Measurements from ENCODE around the gene BRWD1. TPM values are rescaled to one million over a fixed set of nuclear protein-coding genes. Genes with fewer than 3 reads are reported as not detected.

The BRWD1 gene
- total RNA-seq, 1 experiment from 2014 or later, result 53.3 TPM

DNA sequence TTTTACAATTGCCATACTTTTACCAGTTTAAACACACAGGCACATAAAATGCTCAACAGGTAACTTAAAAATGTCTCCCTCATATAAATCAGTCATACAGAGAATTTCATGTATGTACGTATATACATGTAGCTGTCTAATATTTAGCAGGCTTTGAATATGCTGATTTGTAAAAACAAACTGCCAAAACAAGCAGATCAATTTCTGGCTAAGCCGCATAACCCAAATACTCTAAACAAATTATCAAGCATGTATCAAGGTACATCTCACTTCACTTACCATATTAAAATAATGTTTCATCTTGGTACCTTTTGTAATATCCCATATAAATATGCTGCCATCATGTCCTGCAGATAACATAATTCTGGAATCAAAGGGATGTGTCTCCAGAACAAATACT lies 43.8 kb downstream of the BRWD1 start:
- Mint-ChIP-seq H3K27ac (no peak overlapping the region), H3K36me3 (peaks cover 56% of the 10 kb centered on the region), H3K27me3 (ENCODE audit: low read depth) (no peaks in the 10 kb centered on the region), H3K9me3 (no peaks in the 10 kb centered on the region), H3K4me1 (no peaks in the 10 kb centered on the region), H3K4me3 (no peak overlapping the region)
- no peak for ATAC-seq
- no peak for DNase-seq (ENCODE audit: low spot score)
- no peak for TF ChIP-seq SMAD3 (CRISPR knock-in tag; IDR thresholded peaks at IDR 0.05; ENCODE audit: borderline replicate concordance)
- no peak for TF ChIP-seq NFE2L1 (CRISPR knock-in tag; IDR thresholded peaks at IDR 0.05)
- no peak for TF ChIP-seq NR3C1 (CRISPR knock-in tag; conservative IDR thresholded peaks at IDR 0.05; ENCODE audit: low read depth)
- TF ChIP-seq TCF7 (CRISPR knock-in tag; IDR thresholded peaks at IDR 0.05; ENCODE audit: low read depth), result no peak
- no peak for TF ChIP-seq CBFB (CRISPR knock-in tag; IDR thresholded peaks at IDR 0.05; ENCODE audit: low read depth)
- no peak for TF ChIP-seq JUN (CRISPR knock-in tag; IDR thresholded peaks at IDR 0.05)
- TF ChIP-seq, protein P1, sequence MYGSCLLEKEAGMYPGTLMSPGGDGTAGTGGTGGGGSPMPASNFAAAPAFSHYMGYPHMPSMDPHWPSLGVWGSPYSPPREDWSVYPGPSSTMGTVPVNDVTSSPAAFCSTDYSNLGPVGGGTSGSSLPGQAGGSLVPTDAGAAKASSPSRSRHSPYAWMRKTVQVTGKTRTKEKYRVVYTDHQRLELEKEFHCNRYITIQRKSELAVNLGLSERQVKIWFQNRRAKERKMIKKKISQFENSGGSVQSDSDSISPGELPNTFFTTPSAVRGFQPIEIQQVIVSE (CRISPR knock-in tag; IDR thresholded peaks at IDR 0.05; ENCODE audit: borderline replicate concordance), result no peak
- TF ChIP-seq, protein P2, sequence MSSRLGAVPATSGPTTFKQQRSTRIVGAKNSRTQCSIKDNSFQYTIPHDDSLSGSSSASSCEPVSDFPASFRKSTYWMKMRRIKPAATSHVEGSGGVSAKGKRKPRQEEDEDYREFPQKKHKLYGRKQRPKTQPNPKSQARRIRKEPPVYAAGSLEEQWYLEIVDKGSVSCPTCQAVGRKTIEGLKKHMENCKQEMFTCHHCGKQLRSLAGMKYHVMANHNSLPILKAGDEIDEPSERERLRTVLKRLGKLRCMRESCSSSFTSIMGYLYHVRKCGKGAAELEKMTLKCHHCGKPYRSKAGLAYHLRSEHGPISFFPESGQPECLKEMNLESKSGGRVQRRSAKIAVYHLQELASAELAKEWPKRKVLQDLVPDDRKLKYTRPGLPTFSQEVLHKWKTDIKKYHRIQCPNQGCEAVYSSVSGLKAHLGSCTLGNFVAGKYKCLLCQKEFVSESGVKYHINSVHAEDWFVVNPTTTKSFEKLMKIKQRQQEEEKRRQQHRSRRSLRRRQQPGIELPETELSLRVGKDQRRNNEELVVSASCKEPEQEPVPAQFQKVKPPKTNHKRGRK (CRISPR knock-in tag; IDR thresholded peaks at IDR 0.05; ENCODE audit: borderline replicate concordance), result no peak
- TF ChIP-seq NR1H2 (CRISPR knock-in tag; IDR thresholded peaks at IDR 0.05), result no peak
- TF ChIP-seq MYBL2 (CRISPR knock-in tag; IDR thresholded peaks at IDR 0.05), result no peak
- TF ChIP-seq NR2C2 (CRISPR knock-in tag; IDR thresholded peaks at IDR 0.05), result no peak
- TF ChIP-seq FOXJ3 (CRISPR knock-in tag; IDR thresholded peaks at IDR 0.05; ENCODE audit: borderline replicate concordance), result no peak
- TF ChIP-seq ZNF263 (CRISPR knock-in tag; IDR thresholded peaks at IDR 0.05; ENCODE audit: low read depth), result no peak
- TF ChIP-seq ZNF423 (CRISPR knock-in tag; IDR thresholded peaks at IDR 0.05), result no peak
- no peak for TF ChIP-seq ETV6 (CRISPR knock-in tag; IDR thresholded peaks at IDR 0.05)
- POLR2A ChIA-PET, result no interaction called here
- CTCF ChIA-PET, result no interaction called here

GRCh38 chr21:39265603-39266002 lies 47.8 kb downstream of the BRWD1 start:
- CTCF ChIA-PET, result interaction anchor here (1.4 kb wide), 1 partner anchor 176 kb away, joined by 3 read pairs; no protein-coding TSS in a partner anchor
- TF ChIP-seq JUN (CRISPR knock-in tag; IDR thresholded peaks at IDR 0.05), result no peak
- TF ChIP-seq EMX1 (CRISPR knock-in tag; IDR thresholded peaks at IDR 0.05), result no peak
- no peak for TF ChIP-seq ESRRA (CRISPR knock-in tag; IDR thresholded peaks at IDR 0.05; ENCODE audit: borderline replicate concordance)
- TF ChIP-seq, protein P3, sequence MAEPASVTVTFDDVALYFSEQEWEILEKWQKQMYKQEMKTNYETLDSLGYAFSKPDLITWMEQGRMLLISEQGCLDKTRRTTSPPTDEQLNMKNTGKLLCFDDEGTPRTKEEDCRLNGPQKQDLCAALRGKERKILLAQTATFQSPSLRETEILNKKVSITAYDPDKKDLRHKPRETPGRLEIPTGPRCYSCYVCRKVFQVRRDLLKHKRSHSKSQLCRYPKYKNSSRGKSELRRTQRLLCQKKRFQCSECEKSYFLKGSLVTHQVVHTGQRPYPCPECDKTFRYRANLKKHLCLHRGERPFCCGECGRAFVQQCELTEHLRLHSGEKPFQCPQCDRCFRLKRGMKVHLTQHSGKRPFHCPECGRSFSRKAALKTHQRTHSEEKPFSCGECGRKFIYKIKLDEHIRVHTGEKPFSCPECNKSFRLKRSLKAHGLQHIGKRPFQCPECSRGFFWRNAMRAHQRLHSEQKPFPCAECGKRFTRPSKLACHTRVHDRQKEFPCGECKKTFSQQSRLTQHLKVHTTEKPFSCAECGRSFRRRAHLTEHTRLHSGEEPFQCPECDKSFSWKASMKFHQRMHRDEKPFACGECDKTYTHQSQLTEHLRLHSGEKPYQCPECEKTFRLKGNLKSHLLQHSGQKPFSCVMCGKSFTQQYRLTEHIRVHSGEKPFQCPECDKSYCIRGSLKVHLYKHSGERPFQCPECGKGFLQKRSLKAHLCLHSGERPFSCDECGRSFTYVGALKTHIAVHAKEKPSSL (CRISPR knock-in tag; conservative IDR thresholded peaks at IDR 0.05), result no peak
- TF ChIP-seq ELF4 (CRISPR knock-in tag; IDR thresholded peaks at IDR 0.05; ENCODE audit: low read depth), result no peak
- no peak for TF ChIP-seq TEAD1 (CRISPR knock-in tag; IDR thresholded peaks at IDR 0.05)
- no peak for TF ChIP-seq NFATC4 (CRISPR knock-in tag; IDR thresholded peaks at IDR 0.05)
- no peak for TF ChIP-seq FOXP1 (CRISPR knock-in tag; IDR thresholded peaks at IDR 0.05; ENCODE audit: borderline replicate concordance)
- no peak for TF ChIP-seq ZNF219 (CRISPR knock-in tag; IDR thresholded peaks at IDR 0.05; ENCODE audit: borderline replicate concordance)
- TF ChIP-seq CBFB (CRISPR knock-in tag; IDR thresholded peaks at IDR 0.05; ENCODE audit: low read depth), result no peak
- TF ChIP-seq USF2 (CRISPR knock-in tag; IDR thresholded peaks at IDR 0.05), result no peak
- TF ChIP-seq MYBL2 (CRISPR knock-in tag; IDR thresholded peaks at IDR 0.05), result no peak
- TF ChIP-seq USF1 (CRISPR knock-in tag; IDR thresholded peaks at IDR 0.05), result no peak
- TF ChIP-seq, protein P4, sequence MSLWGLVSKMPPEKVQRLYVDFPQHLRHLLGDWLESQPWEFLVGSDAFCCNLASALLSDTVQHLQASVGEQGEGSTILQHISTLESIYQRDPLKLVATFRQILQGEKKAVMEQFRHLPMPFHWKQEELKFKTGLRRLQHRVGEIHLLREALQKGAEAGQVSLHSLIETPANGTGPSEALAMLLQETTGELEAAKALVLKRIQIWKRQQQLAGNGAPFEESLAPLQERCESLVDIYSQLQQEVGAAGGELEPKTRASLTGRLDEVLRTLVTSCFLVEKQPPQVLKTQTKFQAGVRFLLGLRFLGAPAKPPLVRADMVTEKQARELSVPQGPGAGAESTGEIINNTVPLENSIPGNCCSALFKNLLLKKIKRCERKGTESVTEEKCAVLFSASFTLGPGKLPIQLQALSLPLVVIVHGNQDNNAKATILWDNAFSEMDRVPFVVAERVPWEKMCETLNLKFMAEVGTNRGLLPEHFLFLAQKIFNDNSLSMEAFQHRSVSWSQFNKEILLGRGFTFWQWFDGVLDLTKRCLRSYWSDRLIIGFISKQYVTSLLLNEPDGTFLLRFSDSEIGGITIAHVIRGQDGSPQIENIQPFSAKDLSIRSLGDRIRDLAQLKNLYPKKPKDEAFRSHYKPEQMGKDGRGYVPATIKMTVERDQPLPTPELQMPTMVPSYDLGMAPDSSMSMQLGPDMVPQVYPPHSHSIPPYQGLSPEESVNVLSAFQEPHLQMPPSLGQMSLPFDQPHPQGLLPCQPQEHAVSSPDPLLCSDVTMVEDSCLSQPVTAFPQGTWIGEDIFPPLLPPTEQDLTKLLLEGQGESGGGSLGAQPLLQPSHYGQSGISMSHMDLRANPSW (CRISPR knock-in tag; conservative IDR thresholded peaks at IDR 0.05; ENCODE audit: low read depth), result no peak
- no peak for TF ChIP-seq ETV6 (CRISPR knock-in tag; IDR thresholded peaks at IDR 0.05)
- TF ChIP-seq, protein P5, sequence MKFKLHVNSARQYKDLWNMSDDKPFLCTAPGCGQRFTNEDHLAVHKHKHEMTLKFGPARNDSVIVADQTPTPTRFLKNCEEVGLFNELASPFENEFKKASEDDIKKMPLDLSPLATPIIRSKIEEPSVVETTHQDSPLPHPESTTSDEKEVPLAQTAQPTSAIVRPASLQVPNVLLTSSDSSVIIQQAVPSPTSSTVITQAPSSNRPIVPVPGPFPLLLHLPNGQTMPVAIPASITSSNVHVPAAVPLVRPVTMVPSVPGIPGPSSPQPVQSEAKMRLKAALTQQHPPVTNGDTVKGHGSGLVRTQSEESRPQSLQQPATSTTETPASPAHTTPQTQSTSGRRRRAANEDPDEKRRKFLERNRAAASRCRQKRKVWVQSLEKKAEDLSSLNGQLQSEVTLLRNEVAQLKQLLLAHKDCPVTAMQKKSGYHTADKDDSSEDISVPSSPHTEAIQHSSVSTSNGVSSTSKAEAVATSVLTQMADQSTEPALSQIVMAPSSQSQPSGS (CRISPR knock-in tag; IDR thresholded peaks at IDR 0.05; ENCODE audit: borderline replicate concordance, low read depth), result no peak

More at GRCh38 chr21:39265603-39266002, 47.8 kb downstream of the BRWD1 start:
- Mint-ChIP-seq H3K36me3 (peaks cover 63% of the 10 kb centered on the region), H3K4me1 (no peaks in the 10 kb centered on the region), H3K27me3 (ENCODE audit: low read depth) (no peaks in the 10 kb centered on the region), H3K4me3 (no peak overlapping the region), H3K9me3 (no peaks in the 10 kb centered on the region), H3K27ac (no peak overlapping the region)
- ATAC-seq, result no peak
- POLR2A ChIA-PET, result no interaction called here
- no peak for DNase-seq (ENCODE audit: low spot score)

All from WTC11 (cell line).